Measurements from ENCODE around the gene ADARB2.

ADARB2 gene

GRCh38 chr10:1483826-1484225 is 253.5 kb downstream of the ADARB2 start:
- no peak for TF ChIP-seq CTCF (conservative IDR thresholded peaks at IDR 0.05; ENCODE audit: low read depth, low read length)
- H3K27me3 ChIP-seq (ENCODE audit: insufficient read depth, low read depth) = no peaks in the 10 kb centered on the region
- H3K4me3 ChIP-seq (IDR thresholded peaks at IDR 0.05; ENCODE audit: insufficient read depth, low read depth, low read length) = no peak overlapping the region
- no peaks in the 10 kb centered on the region for H3K79me2 ChIP-seq (ENCODE audit: insufficient read depth, low read depth)
- H3K4me2 ChIP-seq = no peak overlapping the region
- H3K36me3 ChIP-seq (ENCODE audit: insufficient read depth) = no peaks in the 10 kb centered on the region
- no peaks in the 10 kb centered on the region for H3K4me1 ChIP-seq (ENCODE audit: low read depth, poor library complexity, severe bottlenecking)
- H2AFZ ChIP-seq (ENCODE audit: low read depth) = no peak overlapping the region
- H3K9ac ChIP-seq = no peak overlapping the region
- H4K20me1 ChIP-seq (ENCODE audit: insufficient read depth) = no peaks in the 10 kb centered on the region
- H3K27ac ChIP-seq = no peak overlapping the region

- no peak for TF ChIP-seq CTCF (conservative IDR thresholded peaks at IDR 0.05; ENCODE audit: low read depth, low read length)
- Histone ChIP-seq H3K4me3 (IDR thresholded peaks at IDR 0.05; ENCODE audit: insufficient read depth, low read depth, low read length) (no peak overlapping the region), H3K36me3 (ENCODE audit: insufficient read depth) (no peaks in the 10 kb centered on the region), H3K4me2 (no peak overlapping the region), H3K4me1 (ENCODE audit: low read depth, poor library complexity, severe bottlenecking) (no peaks in the 10 kb centered on the region), H4K20me1 (ENCODE audit: insufficient read depth) (no peaks in the 10 kb centered on the region), H3K27me3 (ENCODE audit: insufficient read depth, low read depth) (no peaks in the 10 kb centered on the region), H3K27ac (no peak overlapping the region), H3K79me2 (ENCODE audit: insufficient read depth, low read depth) (no peaks in the 10 kb centered on the region), H2AFZ (ENCODE audit: low read depth) (no peak overlapping the region), H3K9ac (no peak overlapping the region)
Observed at GRCh38 chr10:1483246-1483645, 254.1 kb downstream of the ADARB2 start.

DNA sequence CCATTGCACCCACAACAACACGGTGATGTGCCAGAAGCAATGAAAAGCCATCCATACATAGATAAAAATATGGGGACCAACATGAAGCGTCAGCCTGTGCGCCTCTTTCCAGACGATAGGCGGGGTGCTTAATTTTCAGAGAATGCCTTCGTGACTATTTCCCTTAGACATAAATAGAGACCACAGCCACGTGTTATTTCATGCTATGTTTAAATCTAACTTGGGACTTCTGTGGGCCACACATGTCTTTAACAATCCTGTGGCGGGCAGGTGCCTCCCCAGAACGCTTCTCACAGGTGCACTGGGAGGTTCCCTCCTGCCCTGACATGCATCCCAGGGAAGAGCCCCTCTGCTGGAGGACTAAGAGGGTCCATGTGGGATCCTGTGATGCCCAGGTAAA is 259.7 kb downstream of the ADARB2 start:
- Histone ChIP-seq H3K79me2 (ENCODE audit: insufficient read depth, low read depth) (no peaks in the 10 kb centered on the region), H4K20me1 (ENCODE audit: insufficient read depth) (no peaks in the 10 kb centered on the region), H3K9ac (no peak overlapping the region), H3K27me3 (ENCODE audit: insufficient read depth, low read depth) (no peaks in the 10 kb centered on the region), H3K27ac (no peak overlapping the region), H3K4me3 (IDR thresholded peaks at IDR 0.05; ENCODE audit: insufficient read depth, low read depth, low read length) (no peak overlapping the region), H3K4me1 (ENCODE audit: low read depth, poor library complexity, severe bottlenecking) (no peaks in the 10 kb centered on the region), H2AFZ (ENCODE audit: low read depth) (no peak overlapping the region), H3K4me2 (no peak overlapping the region), H3K36me3 (ENCODE audit: insufficient read depth) (no peaks in the 10 kb centered on the region)
- TF ChIP-seq CTCF (conservative IDR thresholded peaks at IDR 0.05; ENCODE audit: low read depth, low read length) = no peak

- Histone ChIP-seq H3K4me3 (IDR thresholded peaks at IDR 0.05; ENCODE audit: insufficient read depth, low read depth, low read length) (no peak overlapping the region), H2AFZ (ENCODE audit: low read depth) (no peak overlapping the region), H3K4me1 (ENCODE audit: low read depth, poor library complexity, severe bottlenecking) (no peaks in the 10 kb centered on the region), H3K27ac (no peak overlapping the region), H3K9ac (no peak overlapping the region), H3K79me2 (ENCODE audit: insufficient read depth, low read depth) (no peaks in the 10 kb centered on the region), H3K27me3 (ENCODE audit: insufficient read depth, low read depth) (no peaks in the 10 kb centered on the region), H3K4me2 (no peak overlapping the region), H4K20me1 (ENCODE audit: insufficient read depth) (no peaks in the 10 kb centered on the region), H3K36me3 (ENCODE audit: insufficient read depth) (no peaks in the 10 kb centered on the region)
- no peak for TF ChIP-seq CTCF (conservative IDR thresholded peaks at IDR 0.05; ENCODE audit: low read depth, low read length)
Observed at GRCh38 chr10:1476455-1476803, 260.9 kb downstream of the ADARB2 start.
